GM12872 (cell line): ENCODE measurements around the gene TNFSF15.

Experiments used
- CTCF ChIP-seq: IDR thresholded peaks from 3 replicates; pipeline ENCODE4 v1.5.1; 2011; ENCODE audit warnings: low read depth, mild to moderate bottlenecking, low read length, moderate library complexity; ENCODE audit not compliant: insufficient read depth

TNFSF15 gene

GRCh38 chr9:114798101-114798500 is 7.7 kb downstream of the TNFSF15 start:
- no peak for TF ChIP-seq CTCF

DNA sequence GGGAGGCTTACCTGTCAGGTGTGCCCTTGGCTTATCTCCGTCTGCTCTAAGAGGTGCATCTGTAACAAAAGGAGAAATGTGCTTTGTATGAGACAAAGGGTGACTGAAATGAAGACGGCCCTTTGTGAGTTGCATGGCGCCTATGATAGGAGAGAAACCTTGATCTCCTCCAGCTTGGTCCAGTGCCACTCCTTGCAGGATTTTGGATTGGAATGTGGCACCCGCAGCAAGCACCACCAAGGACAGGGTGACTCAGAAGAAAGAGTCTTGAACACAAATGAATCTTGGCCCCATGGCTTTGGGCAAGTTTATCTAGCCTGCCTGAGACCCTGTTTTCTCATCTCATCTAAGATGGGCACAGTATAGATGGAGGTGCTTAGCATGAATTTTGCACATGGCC is 13.4 kb downstream of the TNFSF15 start:
- no peak for TF ChIP-seq CTCF

- no peak for TF ChIP-seq CTCF
Observed at GRCh38 chr9:114791736-114792135, 14.1 kb downstream of the TNFSF15 start.

- no peak for TF ChIP-seq CTCF
Observed at GRCh38 chr9:114791312-114791711, 14.5 kb downstream of the TNFSF15 start.

DNA sequence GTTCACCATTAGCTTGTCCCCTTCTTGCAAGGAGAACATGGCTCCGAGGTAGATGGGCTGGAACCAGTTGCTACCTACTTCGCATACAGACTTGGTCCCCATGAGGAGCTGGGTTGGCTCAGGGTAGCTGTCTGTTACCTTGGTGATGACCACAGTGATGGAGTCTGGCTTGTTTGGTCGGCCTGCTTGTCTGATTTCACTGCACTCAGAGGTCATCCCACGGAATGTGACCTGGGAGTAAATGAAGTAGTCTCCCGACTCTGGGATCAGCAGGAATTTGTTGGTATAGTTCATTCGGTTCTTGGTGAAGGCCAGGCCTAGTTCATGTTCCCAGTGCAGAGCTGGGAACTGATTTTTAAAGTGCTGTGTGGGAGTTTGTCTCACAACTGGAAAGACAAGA is 15.3 kb downstream of the TNFSF15 start:
- TF ChIP-seq CTCF: no peak

DNA sequence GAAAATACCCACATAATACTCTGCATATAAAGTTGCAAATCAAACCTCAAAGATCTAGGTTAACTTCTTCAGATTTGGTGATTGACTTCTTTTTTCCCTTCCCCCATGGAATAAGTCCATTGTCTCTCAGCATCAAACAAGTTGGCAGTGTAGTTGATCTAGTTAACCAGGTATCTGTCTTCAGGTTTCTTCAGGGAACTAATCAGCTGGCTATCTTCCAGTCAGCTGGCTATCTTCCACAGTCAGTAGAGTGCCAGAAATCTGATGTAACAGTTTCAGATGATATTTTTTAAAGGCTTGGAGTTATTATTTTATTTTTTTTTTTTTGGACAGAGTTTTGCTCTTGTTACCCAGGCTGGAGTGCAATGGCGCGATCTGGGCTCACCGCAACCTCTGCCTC is 16.8 kb downstream of the TNFSF15 start:
- TF ChIP-seq CTCF: no peak

- no peak for TF ChIP-seq CTCF
Observed at GRCh38 chr9:114787781-114788498, 17.9 kb downstream of the TNFSF15 start.

GRCh38 chr9:114787214-114787613 is 18.6 kb downstream of the TNFSF15 start:
- TF ChIP-seq CTCF: no peak
